GM15510 (cell line): ENCODE data around the gene RNU6-1.

ENCODE experiments used
- POLR2A ChIP-seq: IDR thresholded peaks from 3 replicates; pipeline ENCODE4 v1.6.1; 2011; ENCODE audit warnings: borderline replicate concordance; ENCODE audit not compliant: insufficient read length; ENCODE audit errors: extremely low read depth

The RNU6-1 gene

GRCh38 chr15:67843571-67844387 lies 3.9 kb upstream of the RNU6-1 start:
- TF ChIP-seq POLR2A: no peak

DNA sequence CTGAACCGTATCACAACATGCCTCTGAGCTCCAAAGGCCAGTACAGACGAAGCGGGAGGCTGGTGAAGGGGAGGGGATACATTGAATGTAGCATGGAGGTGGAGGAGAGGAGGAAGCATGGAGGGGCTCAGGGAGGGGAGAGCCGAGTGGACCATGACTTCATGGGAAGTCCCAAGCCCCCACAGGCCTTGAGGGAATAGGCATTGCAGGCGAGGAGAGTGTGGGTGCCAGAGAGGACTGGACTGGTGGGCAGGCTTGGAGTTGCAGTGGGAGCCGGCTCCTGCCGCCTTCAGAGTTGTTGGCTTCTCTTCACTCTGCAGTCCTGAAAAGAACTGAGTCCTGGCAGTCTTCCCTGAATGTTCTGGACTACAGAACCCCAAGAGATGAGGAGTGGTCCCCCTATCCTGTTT lies 3.3 kb upstream of the RNU6-1 start:
- TF ChIP-seq POLR2A: no peak

DNA sequence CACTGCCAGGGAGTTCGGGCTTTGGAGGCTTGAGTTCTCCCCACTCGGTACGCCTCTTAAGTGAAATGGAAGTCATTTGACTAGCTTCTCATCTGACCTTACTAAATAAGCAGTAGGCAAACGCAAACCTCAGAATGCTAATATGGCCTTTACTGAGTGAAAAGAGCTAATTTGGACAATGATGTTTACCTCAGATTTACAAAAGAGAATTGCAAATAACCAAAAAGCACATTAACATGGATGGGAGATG lies 1.6 kb upstream of the RNU6-1 start:
- no peak for TF ChIP-seq POLR2A

DNA sequence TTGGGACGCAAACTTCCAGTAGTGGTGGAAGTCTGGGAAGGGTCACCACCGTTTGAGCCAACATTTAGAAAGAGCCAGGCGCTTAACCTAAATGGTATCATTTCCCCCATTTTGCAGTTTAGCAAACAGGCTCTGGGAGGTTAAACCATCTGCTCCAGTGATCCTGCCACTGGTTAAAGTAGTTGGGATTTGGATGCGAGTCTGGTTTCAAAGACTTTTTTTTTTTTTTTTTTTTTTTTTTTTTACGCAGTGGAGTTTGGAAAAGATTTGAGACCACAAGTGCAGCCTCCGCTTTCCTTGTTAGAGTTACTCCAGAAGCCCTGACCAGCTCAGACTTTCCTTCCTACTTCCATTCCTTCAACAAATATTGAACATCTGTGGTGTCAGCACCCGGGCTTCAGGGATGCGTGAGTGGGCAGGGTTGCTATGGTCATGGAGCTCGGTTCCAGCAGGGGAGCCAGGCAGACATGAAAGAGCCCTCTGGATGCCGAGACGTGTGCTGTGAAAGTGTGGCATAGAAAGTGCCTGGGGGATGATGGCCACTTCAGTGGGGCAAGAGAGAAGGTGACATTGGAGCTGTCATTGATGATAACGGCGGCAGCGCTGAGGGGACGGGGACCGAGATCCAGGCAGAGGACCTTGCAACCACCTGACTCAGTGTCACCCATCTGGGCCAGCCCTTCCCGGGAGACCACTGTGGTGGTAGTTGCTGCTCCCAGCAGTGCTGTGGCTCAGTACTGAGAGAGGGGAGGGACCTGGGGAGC lies 1.1 kb upstream of the RNU6-1 start:
- TF ChIP-seq POLR2A: no peak

GRCh38 chr15:67839499-67839928 lies 331 bp downstream of the RNU6-1 start:
- no peak for TF ChIP-seq POLR2A

DNA sequence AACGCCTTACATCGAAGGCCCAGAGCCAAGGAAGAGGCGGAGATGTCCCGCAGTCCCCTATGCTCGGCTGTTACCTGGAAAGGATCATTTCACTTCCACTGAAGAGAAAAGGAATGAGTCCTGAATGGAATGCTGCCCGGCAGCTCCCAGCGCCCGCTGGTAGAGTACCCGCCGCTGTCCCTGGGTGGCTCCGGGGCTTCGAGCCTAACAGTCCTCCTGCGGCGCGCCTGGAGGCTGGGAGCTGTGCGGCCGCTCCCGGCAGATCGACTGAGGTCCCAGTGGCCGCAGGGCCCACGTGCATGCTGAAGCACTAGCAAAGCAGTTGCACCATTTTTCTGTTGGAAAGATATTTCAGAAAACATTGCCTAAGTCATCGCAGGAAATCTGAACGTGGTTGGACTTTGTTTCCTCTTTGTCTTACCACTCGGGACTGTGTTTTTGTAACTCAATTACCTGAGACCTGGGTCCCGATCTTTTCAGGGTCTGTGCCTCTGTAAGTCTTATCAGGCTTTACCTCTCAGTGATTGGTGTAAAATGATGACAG lies 984 bp downstream of the RNU6-1 start:
- TF ChIP-seq POLR2A: no peak

DNA sequence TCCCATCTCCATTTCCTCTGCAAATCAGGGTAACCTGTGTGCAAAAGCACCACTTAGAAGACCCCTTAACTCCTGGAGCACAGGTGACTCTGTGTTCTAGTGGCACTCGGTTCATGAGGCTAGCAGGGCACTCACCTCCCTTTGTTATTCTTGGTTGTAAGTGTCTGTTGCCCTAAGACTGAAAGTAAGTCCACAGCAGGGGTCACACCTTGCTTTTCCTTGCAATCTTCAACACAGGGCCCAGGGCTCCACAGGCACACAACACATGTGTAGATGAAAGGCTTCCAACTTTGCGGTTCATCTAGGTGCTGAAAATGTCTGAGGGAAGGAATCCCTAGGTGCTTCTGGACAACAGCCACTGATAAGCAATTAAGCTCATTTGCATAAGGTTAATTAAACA lies 2.9 kb downstream of the RNU6-1 start:
- TF ChIP-seq POLR2A: no peak

- no peak for TF ChIP-seq POLR2A
Observed at GRCh38 chr15:67836477-67836876, 3.4 kb downstream of the RNU6-1 start.

GRCh38 chr15:67836134-67836455 lies 3.8 kb downstream of the RNU6-1 start:
- TF ChIP-seq POLR2A: no peak

DNA sequence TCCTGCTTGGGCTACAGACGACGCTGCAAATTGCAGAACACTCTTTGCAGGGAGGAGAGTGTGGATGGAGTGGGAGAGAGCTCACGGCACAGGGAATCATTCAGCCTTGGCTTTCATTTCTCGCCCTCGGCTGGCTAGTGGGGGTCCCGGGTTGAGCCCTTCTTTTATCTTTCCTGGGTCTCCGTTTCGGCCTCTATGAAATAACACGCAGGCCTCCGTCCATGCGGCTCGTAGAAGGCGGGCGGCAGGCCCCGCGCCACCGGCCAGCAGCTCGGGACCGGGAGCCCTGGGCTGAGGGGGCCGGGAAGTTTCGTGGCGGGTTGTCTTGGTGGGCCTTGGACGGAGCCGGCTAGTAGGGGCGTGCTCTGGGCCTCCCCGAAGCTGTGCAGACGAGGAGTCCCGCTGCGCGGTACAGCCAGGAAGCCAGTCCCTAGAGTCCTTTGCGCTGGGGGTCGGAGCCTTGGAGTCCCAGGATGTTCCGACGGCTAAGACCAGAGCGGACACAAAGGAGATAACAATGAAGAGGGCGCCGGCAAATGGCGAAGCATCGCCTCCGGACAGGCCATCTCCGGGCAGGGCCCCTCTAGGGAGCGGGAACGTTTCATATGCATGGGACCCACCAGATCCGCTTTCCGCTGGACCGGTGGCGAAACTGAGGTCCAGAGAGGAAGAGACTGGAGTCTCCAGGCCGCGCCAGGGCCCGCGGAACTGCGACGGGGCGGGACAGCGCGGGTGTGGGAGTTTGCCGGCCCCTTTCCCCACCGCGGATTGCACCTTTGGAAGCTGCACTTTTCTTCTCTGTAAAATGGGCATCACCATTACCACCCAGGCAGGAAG lies 4.3 kb downstream of the RNU6-1 start:
- no peak for TF ChIP-seq POLR2A

DNA sequence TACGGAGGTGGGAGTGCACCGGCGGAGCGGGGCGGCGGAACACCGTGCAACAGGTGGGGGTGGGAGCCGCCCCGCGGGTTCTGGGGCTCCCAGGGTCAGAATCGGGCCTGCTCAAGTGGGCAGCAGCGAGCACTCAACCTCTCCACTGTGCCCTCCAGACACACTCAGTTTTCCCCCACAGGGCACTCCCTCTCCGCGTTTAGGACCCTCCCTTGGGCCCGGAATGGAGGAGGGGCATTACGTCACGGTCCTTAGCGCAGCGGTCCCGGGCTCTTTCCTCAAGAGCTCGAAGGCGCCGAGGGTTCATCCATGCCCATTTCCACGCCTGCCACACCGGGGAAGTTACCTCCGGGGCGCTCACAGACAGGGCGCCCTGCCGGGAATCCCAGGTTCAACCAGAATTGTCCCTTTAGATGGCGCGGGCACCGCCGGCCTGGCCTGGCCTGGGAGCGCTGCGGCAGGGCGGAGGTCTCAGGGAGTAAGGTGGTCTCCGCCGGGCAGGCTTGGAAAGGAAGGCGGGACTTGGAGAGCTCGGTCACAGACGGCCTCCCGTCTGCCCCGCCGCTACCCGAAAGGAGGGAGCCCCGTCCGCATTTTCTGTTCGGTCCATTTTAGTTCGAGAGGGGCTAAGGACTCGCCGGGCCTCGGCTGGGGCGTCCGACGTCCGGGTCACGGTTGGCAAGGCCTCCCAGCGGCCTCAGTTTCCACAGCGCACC lies 5.1 kb downstream of the RNU6-1 start:
- TF ChIP-seq POLR2A: no peak

GRCh38 chr15:67833710-67834511 lies 5.9 kb downstream of the RNU6-1 start:
- no peak for TF ChIP-seq POLR2A

- TF ChIP-seq POLR2A: no peak
Observed at GRCh38 chr15:67832897-67833709, 6.7 kb downstream of the RNU6-1 start.
